Activated CD8-positive, alpha-beta T cell treated with anti-CD3 and anti-CD28 coated beads, Interleukin-2, amount 10 ng/mL, durations not matched to agents 7 days and 5 days (primary cell): Measurements from ENCODE around the gene NIM1K. TPM values are rescaled to one million over a fixed set of nuclear protein-coding genes. Genes with fewer than 3 reads are reported as not detected.
"Not testable (repeated sequence)": the region's sequence is repeated elsewhere in the genome, so short reads cannot be mapped to it uniquely, and the experiment has no call there.

Experiments used
- ATAC-seq: fragments of 150-1000 bp; cut with Tn5 transposase; one replicate; pipeline ENCODE4 v1.10.0; 2021; ENCODE audit warnings: moderate library complexity
- CTCF ChIA-PET: fragments of 350-600 bp; sonication (Branson Sonifier 250); formaldehyde crosslinking; loops from one replicate; lab custom pipeline; 2021; ENCODE audit warnings: antibody characterized with exemption; lab: Charles Lee
- POLR2A ChIA-PET: fragments of 350-600 bp; sonication (Branson Sonifier 250); formaldehyde crosslinking; loops from one replicate; lab custom pipeline; 2021; ENCODE audit warnings: antibody characterized with exemption; lab: Charles Lee
- DNase-seq: peaks from one replicate; pipeline ENCODE4 v3.0.0-alpha.2; 2020
- H3K27ac Mint-ChIP-seq: one replicate; pipeline ENCODE4 v1.8.0; 2021; ENCODE audit warnings: mild to moderate bottlenecking, mixed read lengths
- H3K27me3 Mint-ChIP-seq: one replicate; pipeline ENCODE4 v1.8.0; 2021; ENCODE audit warnings: low read depth, mixed read lengths
- H3K36me3 Mint-ChIP-seq: one replicate; pipeline ENCODE4 v1.8.0; 2021; ENCODE audit warnings: low read depth, mixed read lengths
- H3K4me1 Mint-ChIP-seq: one replicate; pipeline ENCODE4 v1.8.0; 2021; ENCODE audit warnings: low read depth, mixed read lengths
- H3K4me3 Mint-ChIP-seq: one replicate; pipeline ENCODE4 v1.8.0; 2021; ENCODE audit warnings: mild to moderate bottlenecking, mixed read lengths
- H3K9me3 Mint-ChIP-seq: one replicate; pipeline ENCODE4 v1.8.0; 2022; ENCODE audit warnings: mixed read lengths; ENCODE audit not compliant: insufficient read depth
- total RNA-seq, 2 experiments: library from RNA; stranded (reverse); gene quantifications; one replicate each; pipeline ENCODE4 v1.2.3, GENCODE V29; 2021

The NIM1K gene
- total RNA-seq, 2 experiments from 2014 or later, result 0.50 to 0.61 TPM

GRCh38 chr5:43190755-43191603 lies 1.0 kb upstream of the NIM1K start:
- H3K4me3 Mint-ChIP-seq, result peak overlapping the region; percentile 77
- POLR2A ChIA-PET, result interaction anchor here (1.3 kb wide), 1 partner anchor 69 kb away, joined by 5 read pairs; no protein-coding TSS in a partner anchor
- DNase-seq, result no peak

GRCh38 chr5:43192558-43193180 lies 644 bp downstream of the NIM1K start:
- Mint-ChIP-seq H3K9me3 (no peaks in the 10 kb centered on the region), H3K4me3 (peak overlapping the region; percentile 77), H3K27ac (peak overlapping the region; percentile 28)

More at GRCh38 chr5:43190755-43191603, 1.0 kb upstream of the NIM1K start:
- Mint-ChIP-seq H3K27me3 (peaks cover 21% of the 10 kb centered on the region), H3K4me1 (peaks cover 28% of the 10 kb centered on the region), H3K27ac (no peak overlapping the region), H3K9me3 (no peaks in the 10 kb centered on the region), H3K36me3 (peaks cover 8% of the 10 kb centered on the region)
- no peak for ATAC-seq
- CTCF ChIA-PET, result interaction anchor here (0.9 to 3.1 kb wide), 2 partner anchors 84 to 120 kb away, joined by 4 to 21 read pairs; no protein-coding TSS in a partner anchor

GRCh38 chr5:43193181-43193893 lies 1.3 kb downstream of the NIM1K start:
- no peaks in the 10 kb centered on the region for H3K36me3 Mint-ChIP-seq
- CTCF ChIA-PET, result interaction anchor here (0.7 to 3.1 kb wide), 6 partner anchors 9 to 1053 kb away, joined by 3 to 21 read pairs (median 3); partner anchors contain the start of gene ZNF131
- POLR2A ChIA-PET, result interaction anchor here (0.7 to 2.1 kb wide), 6 partner anchors 66 to 341 kb away, joined by 3 to 10 read pairs (median 4); partner anchors contain the start of genes TMEM267 and ZNF131
- H3K4me3 Mint-ChIP-seq, result peak overlapping the region; percentile 77
- peak; percentile 65 for ATAC-seq
- H3K27ac Mint-ChIP-seq, result no peak overlapping the region
- peak; percentile 46 for DNase-seq
- H3K4me1 Mint-ChIP-seq, result peaks cover 28% of the 10 kb centered on the region
- H3K27me3 Mint-ChIP-seq, result peaks cover 21% of the 10 kb centered on the region
- H3K9me3 Mint-ChIP-seq, result no peaks in the 10 kb centered on the region

More at GRCh38 chr5:43192558-43193180, 644 bp downstream of the NIM1K start:
- peaks cover 21% of the 10 kb centered on the region for H3K27me3 Mint-ChIP-seq
- peaks cover 6% of the 10 kb centered on the region for H3K36me3 Mint-ChIP-seq
- H3K4me1 Mint-ChIP-seq, result peaks cover 28% of the 10 kb centered on the region
- ChIA-PET CTCF (interaction anchor here (0.7 to 3.1 kb wide), 6 partner anchors 9 to 1052 kb away, joined by 3 to 21 read pairs (median 3); partner anchors contain the start of gene ZNF131), POLR2A (interaction anchor here (0.7 to 2.1 kb wide), 6 partner anchors 66 to 342 kb away, joined by 3 to 10 read pairs (median 4); partner anchors contain the start of genes TMEM267 and ZNF131)
- ATAC-seq (peak; percentile 38), DNase-seq (peak; percentile 23)

GRCh38 chr5:43193894-43194265 lies 1.9 kb downstream of the NIM1K start:
- no peak overlapping the region for H3K27ac Mint-ChIP-seq

GRCh38 chr5:43195670-43196265 lies 3.7 kb downstream of the NIM1K start:
- Mint-ChIP-seq H3K4me3 (no peak overlapping the region), H3K9me3 (no peaks in the 10 kb centered on the region), H3K36me3 (no peaks in the 10 kb centered on the region), H3K27ac (no peak overlapping the region), H3K4me1 (peaks cover 28% of the 10 kb centered on the region), H3K27me3 (peaks cover 17% of the 10 kb centered on the region)
- POLR2A ChIA-PET, result interaction anchor here (0.6 kb wide), 2 partner anchors 38 to 302 kb away, joined by 3 read pairs; no protein-coding TSS in a partner anchor
- CTCF ChIA-PET, result interaction anchor here (1.4 to 1.7 kb wide), 2 partner anchors 90 to 194 kb away, joined by 3 to 5 read pairs; no protein-coding TSS in a partner anchor
- DNase-seq, result no peak
- no peak for ATAC-seq

More at GRCh38 chr5:43193894-43194265, 1.9 kb downstream of the NIM1K start:
- Mint-ChIP-seq H3K27me3 (peaks cover 21% of the 10 kb centered on the region), H3K4me3 (no peak overlapping the region), H3K4me1 (peaks cover 28% of the 10 kb centered on the region), H3K36me3 (no peaks in the 10 kb centered on the region), H3K9me3 (no peaks in the 10 kb centered on the region)
- CTCF ChIA-PET, result interaction anchor here (0.9 to 3.1 kb wide), 6 partner anchors 33 to 196 kb away, joined by 3 to 21 read pairs (median 3); partner anchors contain the start of gene ZNF131
- no peak for DNase-seq
- POLR2A ChIA-PET, result interaction anchor here (1.1 to 2.1 kb wide), 4 partner anchors 67 to 290 kb away, joined by 3 to 10 read pairs (median 6); partner anchors contain the start of genes TMEM267 and ZNF131
- peak; percentile 10 for ATAC-seq

GRCh38 chr5:43197535-43197934 lies 5.5 kb downstream of the NIM1K start:
- Mint-ChIP-seq H3K27ac (no peak overlapping the region), H3K9me3 (no peaks in the 10 kb centered on the region), H3K4me1 (peaks cover 19% of the 10 kb centered on the region), H3K36me3 (no peaks in the 10 kb centered on the region), H3K4me3 (no peak overlapping the region), H3K27me3 (peaks cover 7% of the 10 kb centered on the region)
- ChIA-PET POLR2A (no interaction called here), CTCF (interaction anchor here (0.6 to 1.7 kb wide), 2 partner anchors 19 to 92 kb away, joined by 3 read pairs; no protein-coding TSS in a partner anchor)
- ATAC-seq (no peak), DNase-seq (no peak)

- POLR2A ChIA-PET, H3K4me1 Mint-ChIP-seq, H3K4me3 Mint-ChIP-seq, H3K27me3 Mint-ChIP-seq, H3K27ac Mint-ChIP-seq, H3K36me3 Mint-ChIP-seq, ATAC-seq, DNase-seq, H3K9me3 Mint-ChIP-seq: not testable (repeated sequence)
- CTCF ChIA-PET, result interaction anchor here (0.9 kb wide), 1 partner anchor 9 kb away, joined by 3 read pairs; no protein-coding TSS in a partner anchor
These were observed 9.4 kb downstream of the NIM1K start for GRCh38 chr5:43201442-43201841.

- POLR2A ChIA-PET, result no interaction called here
- H3K36me3 Mint-ChIP-seq, result no peaks in the 10 kb centered on the region
- no peak overlapping the region for H3K27ac Mint-ChIP-seq
- DNase-seq, result no peak
- ATAC-seq, result no peak
- H3K9me3 Mint-ChIP-seq, result no peaks in the 10 kb centered on the region
- H3K4me1 Mint-ChIP-seq, result no peaks in the 10 kb centered on the region
- no peak overlapping the region for H3K4me3 Mint-ChIP-seq
- CTCF ChIA-PET, result interaction anchor here (0.9 kb wide), 1 partner anchor 10 kb away, joined by 3 read pairs; no protein-coding TSS in a partner anchor
- H3K27me3 Mint-ChIP-seq, result no peaks in the 10 kb centered on the region
These were observed 10.4 kb downstream of the NIM1K start for GRCh38 chr5:43202380-43202779.

GRCh38 chr5:43203373-43203772 lies 11.3 kb downstream of the NIM1K start:
- H3K9me3 Mint-ChIP-seq, result no peaks in the 10 kb centered on the region
- CTCF ChIA-PET, result no interaction called here
- H3K4me1 Mint-ChIP-seq, result no peaks in the 10 kb centered on the region
- H3K27ac Mint-ChIP-seq, result no peak overlapping the region
- DNase-seq, result no peak
- no peaks in the 10 kb centered on the region for H3K36me3 Mint-ChIP-seq
- POLR2A ChIA-PET, result no interaction called here
- H3K27me3 Mint-ChIP-seq, result no peaks in the 10 kb centered on the region
- ATAC-seq, result no peak
- H3K4me3 Mint-ChIP-seq, result no peak overlapping the region

- no peak overlapping the region for H3K27ac Mint-ChIP-seq
- no peaks in the 10 kb centered on the region for H3K4me1 Mint-ChIP-seq
- no peaks in the 10 kb centered on the region for H3K36me3 Mint-ChIP-seq
- DNase-seq (no peak), ATAC-seq (no peak)
- H3K9me3 Mint-ChIP-seq, result no peaks in the 10 kb centered on the region
- CTCF ChIA-PET, result no interaction called here
- H3K27me3 Mint-ChIP-seq, result peaks cover 7% of the 10 kb centered on the region
- POLR2A ChIA-PET, result no interaction called here
- no peak overlapping the region for H3K4me3 Mint-ChIP-seq
These were observed 12.9 kb downstream of the NIM1K start for GRCh38 chr5:43204958-43205357.
